Activated T-helper 2 cell treated with anti-CD3 and anti-CD28 coated beads, Interferon-gamma antibody, Interleukin-2, Interleukin-4, amounts not matched to agents 10 μg/mL and 5 μg/mL and 100 μg/mL, durations not matched to agents 14 hours and 24 hours and 36 hours (primary cell): ENCODE measurements around the gene OR5H2. TPM values are rescaled to one million over a fixed set of nuclear protein-coding genes. Genes with fewer than 3 reads are reported as not detected.

Source experiments
- total RNA-seq: library from RNA; stranded (reverse); gene quantifications from 2 replicates; pipeline ENCODE4 v1.2.3, GENCODE V29; 2022

The OR5H2 gene
- total RNA-seq, 1 donor from 2014 or later: not detected

Other genes starting within 250 kb of the OR5H2 start
- not detected in 2 replicates for gene GABRR3, start 247.2 kb upstream of the OR5H2 start, total RNA-seq
- not detected in 2 replicates for gene OR5AC2, start 195.3 kb upstream of the OR5H2 start, total RNA-seq
- gene OR5H1, start 151.8 kb upstream of the OR5H2 start, total RNA-seq: not detected in 2 replicates
- 0.02 TPM in 1 of 2 replicates, not detected in the other for gene OR5H14, start 135.0 kb upstream of the OR5H2 start, total RNA-seq
- not detected in 2 replicates for gene OR5H15, start 115.8 kb upstream of the OR5H2 start, total RNA-seq
- not detected in 2 replicates for gene OR5H6, start 18.3 kb upstream of the OR5H2 start, total RNA-seq
- not detected in 2 replicates for gene OR5K4, start 71.3 kb downstream of the OR5H2 start, total RNA-seq
- not detected in 2 replicates for gene OR5K3, start 108.2 kb downstream of the OR5H2 start, total RNA-seq
- not detected in 2 replicates for gene OR5K1, start 180.7 kb downstream of the OR5H2 start, total RNA-seq
- not detected in 2 replicates for gene OR5K2, start 215.2 kb downstream of the OR5H2 start, total RNA-seq
- gene CLDND1, start 240.4 kb downstream of the OR5H2 start, total RNA-seq: 326 and 338 TPM in 2 replicates
- gene GPR15, start 249.5 kb downstream of the OR5H2 start, total RNA-seq: 10.0 and 10.5 TPM in 2 replicates